Caco-2 (cell line): ENCODE results near the gene SART3. TPM values are rescaled to one million over a fixed set of nuclear protein-coding genes. Genes with fewer than 3 reads are reported as not detected.

ENCODE experiments used
- BruUV-seq: library from RNA; stranded (reverse); fragments of 400-500 nt; replicated peaks from 2 replicates; lab custom pipeline; 2021; lab: Mats Ljungman, UMichigan
- CTCF ChIA-PET: fragments of 300-600 bp; sonication (Branson Sonifier 250); formaldehyde crosslinking; loops from one replicate; lab custom pipeline; 2022; ENCODE audit warnings: antibody characterized with exemption; lab: Charles Lee
- POLR2A ChIA-PET: fragments of 300-600 bp; sonication (Branson Sonifier 250); formaldehyde crosslinking; loops from one replicate; lab custom pipeline; 2022; ENCODE audit warnings: antibody characterized with exemption; lab: Charles Lee
- DNase-seq, 2 experiments: peaks; one replicate each; pipeline versions ENCODE4 v3.0.0 to v3.0.0-alpha.2; 2020 to 2022
- H3K27me3 ChIP-seq: replicated peaks from 2 replicates; pipeline ENCODE4 v1.6.0; 2011; ENCODE audit warnings: low read length; ENCODE audit not compliant: control insufficient read depth, insufficient read depth
- H3K36me3 ChIP-seq: 2 replicates; pipeline ENCODE4 v1.5.1; 2011; ENCODE audit warnings: low read length; ENCODE audit not compliant: control insufficient read depth, insufficient read depth
- H3K4me1 ChIP-seq: fragments of 250-450 bp; sonication (Bioruptor Pico); 2 replicates; pipeline ENCODE4 v1.5.1; 2020; ENCODE audit warnings: mild to moderate bottlenecking
- H3K4me3 ChIP-seq: 2 replicates; pipeline ENCODE4 v1.5.1; 2011; ENCODE audit warnings: low read depth, mild to moderate bottlenecking, control low read depth, low read length
- H3K9me3 ChIP-seq: fragments of 250-450 bp; sonication (Bioruptor Pico); 2 replicates; pipeline ENCODE4 v1.5.1; 2020; ENCODE audit warnings: mild to moderate bottlenecking, moderate library complexity
- H3K27ac Mint-ChIP-seq: one replicate; pipeline ENCODE4 v1.8.0; 2022; ENCODE audit warnings: mixed read lengths; ENCODE audit not compliant: unreplicated experiment
- H3K27me3 Mint-ChIP-seq: one replicate; pipeline ENCODE4 v1.8.0; 2022; ENCODE audit warnings: mixed read lengths; ENCODE audit not compliant: insufficient read depth, unreplicated experiment
- H3K36me3 Mint-ChIP-seq: one replicate; pipeline ENCODE4 v1.8.0; 2022; ENCODE audit warnings: mild to moderate bottlenecking, mixed read lengths; ENCODE audit not compliant: insufficient read depth, unreplicated experiment
- H3K4me1 Mint-ChIP-seq: one replicate; pipeline ENCODE4 v1.8.0; 2022; ENCODE audit warnings: low read depth, mixed read lengths; ENCODE audit not compliant: unreplicated experiment
- H3K4me3 Mint-ChIP-seq: one replicate; pipeline ENCODE4 v1.8.0; 2022; ENCODE audit warnings: mild to moderate bottlenecking, moderate library complexity, mixed read lengths; ENCODE audit not compliant: unreplicated experiment
- H3K9me3 Mint-ChIP-seq: one replicate; pipeline ENCODE4 v1.8.0; 2022; ENCODE audit warnings: mixed read lengths; ENCODE audit not compliant: unreplicated experiment
- intact Hi-C: fragments of 100-400 bp; cut with micrococcal nuclease; formaldehyde crosslinking; loops from one replicate; pipeline ENCODE4 v1.10.0; 2022; ENCODE audit not compliant: unreplicated experiment
- total RNA-seq: library from RNA; stranded (reverse); gene quantifications from 2 replicates; pipeline ENCODE4 v1.2.3, GENCODE V29; 2022
- TF ChIP-seq, protein P1 (sequence below), 2 experiments: fragments of 200-600 bp in 1 of 2; IDR thresholded peaks; 1 replicate in 1 of 2; 2 replicates in 1 of 2; pipeline versions ENCODE4 v1.5.1 to v1.8.0; 2011 to 2022; ENCODE audit warnings: antibody characterized with exemption in 1 of 2, control low read depth in 1 of 2, inconsistent platforms in 1 of 2, low read depth in 1 of 2, low read length in 1 of 2, mild to moderate bottlenecking in 1 of 2, moderate library complexity in 1 of 2; ENCODE audit not compliant: insufficient read depth in 1 of 2, severe bottlenecking in 1 of 2, unreplicated experiment in 1 of 2

SART3 gene
- total RNA-seq, 1 experiment from 2014 or later: 77.3 TPM

DNA sequence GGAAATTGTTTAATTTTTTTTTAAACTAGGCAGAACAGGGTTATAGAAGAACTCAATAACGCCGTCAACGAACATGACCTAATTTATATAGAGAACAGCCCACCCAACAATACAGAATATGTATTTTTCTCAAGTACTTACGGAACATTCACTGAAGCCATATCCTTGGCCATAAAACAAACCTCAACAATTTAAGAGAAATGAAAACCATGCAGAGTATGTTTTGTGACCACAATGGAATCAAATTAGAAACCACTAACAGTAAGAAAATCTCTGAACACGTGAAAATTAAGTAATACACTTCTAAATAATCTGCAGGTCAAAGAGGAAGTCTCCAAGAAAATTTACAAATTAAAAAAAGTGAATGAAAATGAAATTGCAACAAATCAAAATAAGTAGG, 9.4 kb downstream of the SART3 start:
- Mint-ChIP-seq H3K36me3 (peaks cover 36% of the 10 kb centered on the region), H3K27me3 (no peaks in the 10 kb centered on the region), H3K9me3 (no peaks in the 10 kb centered on the region), H3K4me1 (peaks cover 10% of the 10 kb centered on the region), H3K4me3 (no peak overlapping the region), H3K27ac (no peak overlapping the region)
- Histone ChIP-seq H3K4me1 (no peaks in the 10 kb centered on the region), H3K36me3 (0 out of 2 replicates have a peak, but pooled peaks cover 1% of the 10 kb centered on the region), H3K9me3 (no peaks in the 10 kb centered on the region), H3K4me3 (no peak overlapping the region), H3K27me3 (no peaks in the 10 kb centered on the region)
- no TSS peak for BruUV-seq
- DNase-seq: no peak
- TF ChIP-seq, protein P1, sequence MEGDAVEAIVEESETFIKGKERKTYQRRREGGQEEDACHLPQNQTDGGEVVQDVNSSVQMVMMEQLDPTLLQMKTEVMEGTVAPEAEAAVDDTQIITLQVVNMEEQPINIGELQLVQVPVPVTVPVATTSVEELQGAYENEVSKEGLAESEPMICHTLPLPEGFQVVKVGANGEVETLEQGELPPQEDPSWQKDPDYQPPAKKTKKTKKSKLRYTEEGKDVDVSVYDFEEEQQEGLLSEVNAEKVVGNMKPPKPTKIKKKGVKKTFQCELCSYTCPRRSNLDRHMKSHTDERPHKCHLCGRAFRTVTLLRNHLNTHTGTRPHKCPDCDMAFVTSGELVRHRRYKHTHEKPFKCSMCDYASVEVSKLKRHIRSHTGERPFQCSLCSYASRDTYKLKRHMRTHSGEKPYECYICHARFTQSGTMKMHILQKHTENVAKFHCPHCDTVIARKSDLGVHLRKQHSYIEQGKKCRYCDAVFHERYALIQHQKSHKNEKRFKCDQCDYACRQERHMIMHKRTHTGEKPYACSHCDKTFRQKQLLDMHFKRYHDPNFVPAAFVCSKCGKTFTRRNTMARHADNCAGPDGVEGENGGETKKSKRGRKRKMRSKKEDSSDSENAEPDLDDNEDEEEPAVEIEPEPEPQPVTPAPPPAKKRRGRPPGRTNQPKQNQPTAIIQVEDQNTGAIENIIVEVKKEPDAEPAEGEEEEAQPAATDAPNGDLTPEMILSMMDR (IDR thresholded peaks at IDR 0.05; ENCODE audit: insufficient read depth in 1 of 2, low read depth in 1 of 2, low read length in 1 of 2, severe bottlenecking in 1 of 2, unreplicated experiment in 1 of 2): no peak
- ChIA-PET POLR2A (no interaction called here), CTCF (no interaction called here)
- intact Hi-C loops: no loop called here

- Histone ChIP-seq H3K27me3 (no peaks in the 10 kb centered on the region), H3K4me3 (no peak overlapping the region), H3K9me3 (no peaks in the 10 kb centered on the region), H3K4me1 (no peaks in the 10 kb centered on the region), H3K36me3 (0 out of 2 replicates have a peak, but pooled peaks cover 2% of the 10 kb centered on the region)
- Mint-ChIP-seq H3K27me3 (no peaks in the 10 kb centered on the region), H3K4me3 (no peak overlapping the region), H3K4me1 (peaks cover 8% of the 10 kb centered on the region), H3K36me3 (peaks cover 56% of the 10 kb centered on the region), H3K27ac (no peak overlapping the region), H3K9me3 (no peaks in the 10 kb centered on the region)
- TF ChIP-seq, protein P1 (IDR thresholded peaks at IDR 0.05; ENCODE audit: insufficient read depth in 1 of 2, low read depth in 1 of 2, low read length in 1 of 2, severe bottlenecking in 1 of 2, unreplicated experiment in 1 of 2): no peak
- POLR2A ChIA-PET: no interaction called here
- intact Hi-C loops: no loop called here
- no peak for DNase-seq
- BruUV-seq: no TSS peak
- CTCF ChIA-PET: no interaction called here
Measured at GRCh38 chr12:108548954-108549521, 11.9 kb downstream of the SART3 start.

DNA sequence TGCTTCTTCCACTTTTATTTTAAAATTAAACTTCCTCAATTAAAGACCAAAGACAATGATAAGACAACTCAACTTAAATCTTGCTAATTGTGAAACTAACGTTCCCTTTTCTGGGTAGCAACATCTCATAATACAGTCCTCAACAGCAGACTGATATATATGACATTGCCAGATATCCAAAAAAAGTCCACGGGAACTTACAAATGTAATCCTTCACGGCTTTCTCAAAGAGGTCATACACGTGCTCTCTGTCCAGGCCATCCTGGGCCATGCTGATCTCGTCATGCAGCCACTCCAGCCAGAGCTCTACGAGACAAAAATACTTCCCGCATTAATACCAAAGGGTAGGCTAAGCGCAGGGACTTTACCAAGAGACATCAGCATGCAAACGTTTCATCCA, 13.3 kb downstream of the SART3 start:
- TF ChIP-seq, protein P1 (IDR thresholded peaks at IDR 0.05; ENCODE audit: insufficient read depth in 1 of 2, low read depth in 1 of 2, low read length in 1 of 2, severe bottlenecking in 1 of 2, unreplicated experiment in 1 of 2): no peak
- Mint-ChIP-seq H3K9me3 (no peaks in the 10 kb centered on the region), H3K4me3 (no peak overlapping the region), H3K4me1 (no peaks in the 10 kb centered on the region), H3K27me3 (no peaks in the 10 kb centered on the region), H3K27ac (no peak overlapping the region), H3K36me3 (peaks cover 70% of the 10 kb centered on the region)
- BruUV-seq: no TSS peak
- CTCF ChIA-PET: no interaction called here
- Histone ChIP-seq H3K36me3 (0 out of 2 replicates have a peak, but pooled peaks cover 2% of the 10 kb centered on the region), H3K27me3 (no peaks in the 10 kb centered on the region), H3K9me3 (no peaks in the 10 kb centered on the region), H3K4me3 (no peak overlapping the region), H3K4me1 (no peaks in the 10 kb centered on the region)
- no peak for DNase-seq
- POLR2A ChIA-PET: no interaction called here
- intact Hi-C loops: no loop called here
